HEK293 (cell line): ENCODE data around the gene SPACDR.
A peak's percentile ranks its signal among the peaks of the same experiment; 100 is the strongest.

Experiments used
- CTCF ChIP-seq: fragments of 450-650 bp; formaldehyde crosslinking; IDR thresholded peaks from 2 replicates; pipeline ENCODE4 v1.5.1; 2016; ENCODE audit warnings: missing biosample characterization, missing genetic modification characterization
- GLI4 ChIP-seq: fragments of 450-650 bp; formaldehyde crosslinking; IDR thresholded peaks from 2 replicates; pipeline ENCODE4 v1.5.1; 2016; ENCODE audit warnings: missing biosample characterization, missing genetic modification characterization
- HOXD13 ChIP-seq: sonication (generic); formaldehyde crosslinking; IDR thresholded peaks from 2 replicates; pipeline ENCODE4 v1.8.0; 2022; ENCODE audit warnings: missing genetic modification reagents, borderline replicate concordance
- KLF8 ChIP-seq: fragments of 450-650 bp; formaldehyde crosslinking; IDR thresholded peaks from 2 replicates; pipeline ENCODE4 v1.5.1; 2016; ENCODE audit warnings: missing biosample characterization, missing genetic modification characterization
- KLF9 ChIP-seq: fragments of 450-650 bp; formaldehyde crosslinking; IDR thresholded peaks from 2 replicates; pipeline ENCODE4 v1.5.1; 2016; ENCODE audit warnings: missing biosample characterization, missing genetic modification characterization, low read depth
- MEIS1 ChIP-seq: sonication (generic); formaldehyde crosslinking; IDR thresholded peaks from 2 replicates; pipeline ENCODE4 v1.8.1; 2022; ENCODE audit warnings: missing genetic modification reagents, mild to moderate bottlenecking, borderline replicate concordance
- PRDM10 ChIP-seq: fragments of 450-650 bp; formaldehyde crosslinking; IDR thresholded peaks from 2 replicates; pipeline ENCODE4 v1.5.1; 2016; ENCODE audit warnings: missing biosample characterization, missing genetic modification characterization
- PRDM2 ChIP-seq: fragments of 450-650 bp; formaldehyde crosslinking; IDR thresholded peaks from 2 replicates; pipeline ENCODE4 v1.5.1; 2016; ENCODE audit warnings: missing biosample characterization, missing genetic modification characterization, borderline replicate concordance
- PRDM4 ChIP-seq: fragments of 450-650 bp; formaldehyde crosslinking; IDR thresholded peaks from 2 replicates; pipeline ENCODE4 v1.5.1; 2017; ENCODE audit warnings: missing biosample characterization, missing genetic modification characterization
- ZBTB20 ChIP-seq: fragments of 450-650 bp; formaldehyde crosslinking; IDR thresholded peaks from 2 replicates; pipeline ENCODE4 v1.5.1; 2016; ENCODE audit warnings: missing biosample characterization, missing genetic modification characterization
- ZBTB7A ChIP-seq: fragments of 450-650 bp; formaldehyde crosslinking; IDR thresholded peaks from 2 replicates; pipeline ENCODE4 v1.5.1; 2016; ENCODE audit warnings: low read depth, missing biosample characterization, missing genetic modification characterization
- ZFP37 ChIP-seq: fragments of 450-650 bp; formaldehyde crosslinking; IDR thresholded peaks from 2 replicates; pipeline ENCODE4 v1.5.1; 2016; ENCODE audit warnings: missing biosample characterization, missing genetic modification characterization
- ZNF16 ChIP-seq: fragments of 450-650 bp; formaldehyde crosslinking; IDR thresholded peaks from 2 replicates; pipeline ENCODE4 v1.5.1; 2016; ENCODE audit warnings: low read depth, missing biosample characterization, missing genetic modification characterization
- ZNF335 ChIP-seq: fragments of 450-650 bp; formaldehyde crosslinking; conservative IDR thresholded peaks from 2 replicates; pipeline ENCODE4 v1.5.1; 2016; ENCODE audit warnings: missing biosample characterization, missing genetic modification characterization
- ZNF341 ChIP-seq: fragments of 450-650 bp; formaldehyde crosslinking; IDR thresholded peaks from 2 replicates; pipeline ENCODE4; 2016; ENCODE audit warnings: low read depth, missing biosample characterization, missing genetic modification characterization
- ZNF391 ChIP-seq: fragments of 450-650 bp; formaldehyde crosslinking; IDR thresholded peaks from 2 replicates; pipeline ENCODE4 v1.5.1; 2016; ENCODE audit warnings: low read depth, missing biosample characterization, missing genetic modification characterization, borderline replicate concordance
- ZNF398 ChIP-seq: fragments of 450-650 bp; formaldehyde crosslinking; IDR thresholded peaks from 2 replicates; pipeline ENCODE4 v1.5.1; 2017; ENCODE audit warnings: missing biosample characterization, missing genetic modification characterization
- ZNF624 ChIP-seq: fragments of 450-650 bp; formaldehyde crosslinking; IDR thresholded peaks from 2 replicates; pipeline ENCODE4 v1.5.1; 2017; ENCODE audit warnings: missing biosample characterization, missing genetic modification characterization
- ZNF645 ChIP-seq: fragments of 450-650 bp; formaldehyde crosslinking; IDR thresholded peaks from 2 replicates; pipeline ENCODE4; 2016; ENCODE audit warnings: missing biosample characterization, missing genetic modification characterization
- ZNF791 ChIP-seq: fragments of 450-650 bp; formaldehyde crosslinking; IDR thresholded peaks from 2 replicates; pipeline ENCODE4 v1.5.1; 2016; ENCODE audit warnings: missing biosample characterization, missing genetic modification characterization

The SPACDR gene

GRCh38 chr7:100483722-100484672 is 19.9 kb upstream of the SPACDR start, which contains the start of gene NYAP1 (continued):
- no peak for TF ChIP-seq ZNF645 (tag by site-specific recombination)
- no peak; the same call in 1 of the 2 replicates for TF ChIP-seq PRDM4 (tag by site-specific recombination)
- no peak for TF ChIP-seq ZNF16 (tag by site-specific recombination)
- TF ChIP-seq GLI4 (tag by site-specific recombination) = peak; percentile 53; the same call in 1 of the 2 replicates
- peak; percentile 72 for TF ChIP-seq ZBTB7A
- peak; percentile 50 for TF ChIP-seq KLF9
- TF ChIP-seq ZNF391 (tag by site-specific recombination) = peak; percentile 38; the same call in 1 of the 2 replicates
- TF ChIP-seq ZNF398 (tag by site-specific recombination) = peak; percentile 69
- TF ChIP-seq ZNF624 (tag by site-specific recombination) = no peak
- TF ChIP-seq ZFP37 = no peak
- no peak for TF ChIP-seq HOXD13 (CRISPR knock-in tag)
- TF ChIP-seq PRDM10 (tag by site-specific recombination) = peak; percentile 90
- TF ChIP-seq ZNF335 = peak; percentile 69
- no peak for TF ChIP-seq ZNF791
- TF ChIP-seq PRDM2 = 0 out of 2 replicates have a peak, but pooled peaks have one; percentile 43
- no peak for TF ChIP-seq MEIS1 (CRISPR knock-in tag)
- peak; percentile 60 for TF ChIP-seq ZNF341 (tag by site-specific recombination)
- 0 out of 2 replicates have a peak, but pooled peaks have one; percentile 34 for TF ChIP-seq ZBTB20 (tag by site-specific recombination)
- peak; percentile 58 for TF ChIP-seq KLF8 (tag by site-specific recombination)
- no peak for TF ChIP-seq CTCF
